Loucy (cell line): ENCODE measurements around the gene PLBD1.

ENCODE experiments used
- H2AFZ ChIP-seq: fragments of 200-600 bp; sonication (generic); 2 replicates; pipeline ENCODE4 v1.6.0; 2016; ENCODE audit warnings: antibody characterized with exemption, mild to moderate bottlenecking, low read length, moderate library complexity
- H3F3A ChIP-seq: fragments of 200-600 bp; 2 replicates; pipeline ENCODE4 v1.6.0; 2016; ENCODE audit warnings: antibody characterized with exemption, low read depth, mild to moderate bottlenecking
- H3K27me3 ChIP-seq: fragments of 200-600 bp; sonication (generic); 2 replicates; pipeline ENCODE4 v1.6.1; 2014; ENCODE audit warnings: low read length, mild to moderate bottlenecking; ENCODE audit not compliant: insufficient read depth, poor library complexity, severe bottlenecking
- H3K36me3 ChIP-seq: fragments of 200-600 bp; sonication (generic); 2 replicates; pipeline ENCODE4 v1.6.1; 2016; ENCODE audit warnings: low read length; ENCODE audit not compliant: insufficient read depth
- H3K4me1 ChIP-seq: fragments of 200-600 bp; sonication (generic); 2 replicates; pipeline ENCODE4 v1.5.1; 2014; ENCODE audit warnings: low read length, mild to moderate bottlenecking; ENCODE audit not compliant: insufficient read depth, poor library complexity, severe bottlenecking
- H3K4me2 ChIP-seq: fragments of 200-600 bp; sonication (generic); 2 replicates; pipeline ENCODE4 v1.6.0; 2014; ENCODE audit warnings: antibody characterized with exemption, low read length, low read depth, mild to moderate bottlenecking; ENCODE audit not compliant: poor library complexity, severe bottlenecking
- H3K4me3 ChIP-seq: fragments of 200-600 bp; sonication (generic); 2 replicates; pipeline ENCODE4 v1.5.1; 2014; ENCODE audit warnings: low read length, mild to moderate bottlenecking, mixed read lengths; ENCODE audit not compliant: poor library complexity, severe bottlenecking
- H3K79me2 ChIP-seq: fragments of 200-600 bp; sonication (generic); 2 replicates; pipeline ENCODE4 v1.6.1; 2014; ENCODE audit warnings: low read length; ENCODE audit not compliant: insufficient read depth
- H3K9ac ChIP-seq: fragments of 200-600 bp; sonication (generic); 2 replicates; pipeline ENCODE4 v1.6.0; 2014; ENCODE audit warnings: mild to moderate bottlenecking, low read depth, low read length, moderate library complexity; ENCODE audit not compliant: poor library complexity, severe bottlenecking
- H3K9me2 ChIP-seq: fragments of 200-600 bp; sonication (generic); replicated peaks from 2 replicates; pipeline ENCODE4 v1.6.1; 2016; ENCODE audit warnings: low read depth, low read length, mixed read lengths
- H3K9me3 ChIP-seq: fragments of 200-600 bp; sonication (generic); 2 replicates; pipeline ENCODE4 v1.6.1; 2014; ENCODE audit warnings: mild to moderate bottlenecking, antibody characterized with exemption, low read length, low read depth; ENCODE audit not compliant: insufficient read depth
- H4K20me1 ChIP-seq: fragments of 200-600 bp; sonication (generic); 2 replicates; pipeline ENCODE4 v1.6.0; 2014; ENCODE audit warnings: antibody characterized with exemption, low read length, mild to moderate bottlenecking; ENCODE audit not compliant: insufficient read depth, poor library complexity, severe bottlenecking
- CTCF ChIP-seq: fragments of 200-600 bp; sonication (generic); conservative IDR thresholded peaks from 2 replicates; pipeline ENCODE4 v1.5.1; 2014; ENCODE audit warnings: mild to moderate bottlenecking, antibody characterized with exemption, low read length
- EZH2phosphoT487 ChIP-seq: fragments of 200-600 bp; IDR thresholded peaks from 2 replicates; pipeline ENCODE4 v1.6.1; 2018; ENCODE audit warnings: antibody characterized with exemption, mild to moderate bottlenecking, moderate library complexity, borderline replicate concordance

The PLBD1 gene

GRCh38 chr12:14564336-14564959, 3.2 kb downstream of the PLBD1 start:
- H3K4me2 ChIP-seq: no peak overlapping the region
- no peaks in the 10 kb centered on the region for H3K36me3 ChIP-seq
- TF ChIP-seq EZH2phosphoT487 (no peak), CTCF (no peak)
- no peaks in the 10 kb centered on the region for H3K9me3 ChIP-seq
- H3K9me2 ChIP-seq: no peaks in the 10 kb centered on the region
- H3K4me1 ChIP-seq: no peaks in the 10 kb centered on the region
- no peak overlapping the region for H3K4me3 ChIP-seq
- no peaks in the 10 kb centered on the region for H3F3A ChIP-seq
- no peak overlapping the region for H2AFZ ChIP-seq
- no peaks in the 10 kb centered on the region for H3K27me3 ChIP-seq
- no peak overlapping the region for H3K9ac ChIP-seq
- H3K79me2 ChIP-seq: no peaks in the 10 kb centered on the region
- no peaks in the 10 kb centered on the region for H4K20me1 ChIP-seq

- no peaks in the 10 kb centered on the region for H3K27me3 ChIP-seq
Observed at GRCh38 chr12:14563046-14563445, 4.6 kb downstream of the PLBD1 start.

GRCh38 chr12:14562279-14562678, 5.4 kb downstream of the PLBD1 start:
- Histone ChIP-seq H3K9me2 (no peaks in the 10 kb centered on the region), H3K4me1 (no peaks in the 10 kb centered on the region), H2AFZ (no peak overlapping the region), H3K79me2 (no peaks in the 10 kb centered on the region), H3K4me3 (no peak overlapping the region), H3K36me3 (no peaks in the 10 kb centered on the region), H3F3A (no peaks in the 10 kb centered on the region), H3K4me2 (no peak overlapping the region), H3K27me3 (no peaks in the 10 kb centered on the region), H4K20me1 (no peaks in the 10 kb centered on the region), H3K9me3 (no peaks in the 10 kb centered on the region), H3K9ac (no peak overlapping the region)
- TF ChIP-seq CTCF: no peak
- no peak for TF ChIP-seq EZH2phosphoT487

More at GRCh38 chr12:14563046-14563445, 4.6 kb downstream of the PLBD1 start:
- H3K9me3 ChIP-seq: no peaks in the 10 kb centered on the region
- H3K9me2 ChIP-seq: no peaks in the 10 kb centered on the region
- no peak overlapping the region for H3K9ac ChIP-seq
- H2AFZ ChIP-seq: no peak overlapping the region
- H4K20me1 ChIP-seq: no peaks in the 10 kb centered on the region
- no peaks in the 10 kb centered on the region for H3K79me2 ChIP-seq
- no peak overlapping the region for H3K4me2 ChIP-seq
- H3K4me3 ChIP-seq: no peak overlapping the region
- H3K36me3 ChIP-seq: no peaks in the 10 kb centered on the region
- no peaks in the 10 kb centered on the region for H3F3A ChIP-seq
- TF ChIP-seq EZH2phosphoT487 (no peak), CTCF (no peak)
- H3K4me1 ChIP-seq: no peaks in the 10 kb centered on the region
